ENCODE data around the gene NEK9. TPM values are rescaled to one million over a fixed set of nuclear protein-coding genes. Genes with fewer than 3 reads are reported as not detected.
"Not testable (repeated sequence)": the region's sequence is repeated elsewhere in the genome, so short reads cannot be mapped to it uniquely, and the experiment has no call there.

NEK9 gene
- total RNA-seq, 1 experiment from 2014 or later = 29.6 TPM

GRCh38 chr14:75128596-75128990, 1.7 kb upstream of the NEK9 start:
- BruUV-seq (replicated peaks) = no TSS peak
- POLR2A ChIA-PET (ENCODE audit: unreplicated experiment) = no interaction called here

DNA sequence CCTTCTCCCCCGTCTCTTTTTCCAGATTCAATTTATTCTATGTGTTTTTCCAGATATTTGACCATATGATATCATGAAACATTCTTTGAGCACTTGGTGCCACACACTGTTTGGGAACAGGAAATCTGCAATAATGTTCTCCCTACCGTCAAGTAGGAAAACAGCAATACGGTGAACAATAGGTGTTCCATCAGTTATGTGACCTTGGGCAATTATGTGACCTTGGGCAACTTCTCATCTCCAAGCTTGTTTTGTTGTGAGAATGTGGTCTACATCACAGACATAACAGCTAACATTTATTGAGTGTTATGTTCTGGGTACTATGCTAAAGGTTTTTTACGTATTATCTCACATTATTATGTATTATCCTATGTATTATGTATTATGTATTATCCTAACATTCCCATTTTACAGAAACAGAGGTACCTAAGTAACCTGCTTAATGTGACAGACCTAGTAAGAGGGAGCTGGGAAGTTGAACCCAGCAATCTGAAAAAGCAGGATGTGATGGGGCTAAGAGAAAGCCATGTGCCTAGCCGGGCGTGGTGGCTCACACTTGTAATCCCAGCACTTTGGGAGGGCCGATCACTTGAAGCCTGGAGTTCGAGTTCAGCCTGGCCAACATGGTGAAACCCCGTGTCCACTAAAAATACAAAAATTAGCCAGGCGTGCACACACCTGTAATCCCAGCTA, 1.2 kb upstream of the NEK9 start:
- no peak overlapping the region for H3K4me3 ChIP-seq (ENCODE audit: low read length)
- no peaks in the 10 kb centered on the region for H4K20me1 ChIP-seq (ENCODE audit: low read length)
- DNase-seq (no peak), ATAC-seq (no peak)
- H3K9me2 ChIP-seq (replicated peaks; ENCODE audit: low read length) = no peaks in the 10 kb centered on the region
- H3K27ac ChIP-seq (ENCODE audit: low read length) = no peak overlapping the region
- H3K4me2 ChIP-seq (ENCODE audit: low read length) = peak overlapping the region; percentile 89
- no peaks in the 10 kb centered on the region for H3K27me3 ChIP-seq (ENCODE audit: low read length)
- H3K36me3 ChIP-seq (ENCODE audit: low read depth, low read length) = peaks cover 3% of the 10 kb centered on the region
- POLR2A ChIA-PET (ENCODE audit: unreplicated experiment) = no interaction called here
- H3K9me3 ChIP-seq (ENCODE audit: low read length) = no peaks in the 10 kb centered on the region
- TF ChIP-seq EZH2 (IDR thresholded peaks at IDR 0.05; ENCODE audit: low read length, unreplicated experiment) (no peak), EZH2phosphoT487 (IDR thresholded peaks at IDR 0.05; ENCODE audit: borderline replicate concordance, low read length) (no peak)
- TF ChIP-seq, protein P1, sequence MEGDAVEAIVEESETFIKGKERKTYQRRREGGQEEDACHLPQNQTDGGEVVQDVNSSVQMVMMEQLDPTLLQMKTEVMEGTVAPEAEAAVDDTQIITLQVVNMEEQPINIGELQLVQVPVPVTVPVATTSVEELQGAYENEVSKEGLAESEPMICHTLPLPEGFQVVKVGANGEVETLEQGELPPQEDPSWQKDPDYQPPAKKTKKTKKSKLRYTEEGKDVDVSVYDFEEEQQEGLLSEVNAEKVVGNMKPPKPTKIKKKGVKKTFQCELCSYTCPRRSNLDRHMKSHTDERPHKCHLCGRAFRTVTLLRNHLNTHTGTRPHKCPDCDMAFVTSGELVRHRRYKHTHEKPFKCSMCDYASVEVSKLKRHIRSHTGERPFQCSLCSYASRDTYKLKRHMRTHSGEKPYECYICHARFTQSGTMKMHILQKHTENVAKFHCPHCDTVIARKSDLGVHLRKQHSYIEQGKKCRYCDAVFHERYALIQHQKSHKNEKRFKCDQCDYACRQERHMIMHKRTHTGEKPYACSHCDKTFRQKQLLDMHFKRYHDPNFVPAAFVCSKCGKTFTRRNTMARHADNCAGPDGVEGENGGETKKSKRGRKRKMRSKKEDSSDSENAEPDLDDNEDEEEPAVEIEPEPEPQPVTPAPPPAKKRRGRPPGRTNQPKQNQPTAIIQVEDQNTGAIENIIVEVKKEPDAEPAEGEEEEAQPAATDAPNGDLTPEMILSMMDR (conservative IDR thresholded peaks at IDR 0.05; ENCODE audit: low read depth, low read length) = no peak
- CTCF ChIA-PET = no interaction called here
- no peak overlapping the region; the same call in 1 of the 2 replicates for H3K9ac ChIP-seq (ENCODE audit: low read length)
- no TSS peak for BruUV-seq (replicated peaks)
- H2AFZ ChIP-seq (ENCODE audit: low read length) = no peak overlapping the region
- intact Hi-C loops (cut with micrococcal nuclease) = no loop called here
- peaks cover 22% of the 10 kb centered on the region for H3K79me2 ChIP-seq (ENCODE audit: low read length)
- no peaks in the 10 kb centered on the region for H3F3A ChIP-seq (ENCODE audit: low read length, unreplicated experiment)
- H3K4me1 ChIP-seq (ENCODE audit: insufficient read depth, low read length) = peaks cover 33% of the 10 kb centered on the region

More at GRCh38 chr14:75128596-75128990, 1.7 kb upstream of the NEK9 start:
- H3K4me2 ChIP-seq (ENCODE audit: low read length) = no peak overlapping the region
- TF ChIP-seq, protein P1 (conservative IDR thresholded peaks at IDR 0.05; ENCODE audit: low read depth, low read length) = no peak
- TF ChIP-seq EZH2 (IDR thresholded peaks at IDR 0.05; ENCODE audit: low read length, unreplicated experiment) = no peak
- no peak for TF ChIP-seq EZH2phosphoT487 (IDR thresholded peaks at IDR 0.05; ENCODE audit: borderline replicate concordance, low read length)
- DNase-seq (no peak), ATAC-seq (no peak)
- H3K9me3 ChIP-seq (ENCODE audit: low read length) = no peaks in the 10 kb centered on the region
- H3K4me1 ChIP-seq (ENCODE audit: insufficient read depth, low read length) = peaks cover 31% of the 10 kb centered on the region
- H3K27me3 ChIP-seq (ENCODE audit: low read length) = no peaks in the 10 kb centered on the region
- CTCF ChIA-PET = no interaction called here
- no peak overlapping the region for H3K9ac ChIP-seq (ENCODE audit: low read length)
- no peak overlapping the region for H3K4me3 ChIP-seq (ENCODE audit: low read length)
- intact Hi-C loops (cut with micrococcal nuclease) = no loop called here
- peaks cover 8% of the 10 kb centered on the region for H3K36me3 ChIP-seq (ENCODE audit: low read depth, low read length)
- H3K79me2 ChIP-seq (ENCODE audit: low read length) = peaks cover 22% of the 10 kb centered on the region
- no peak overlapping the region for H3K27ac ChIP-seq (ENCODE audit: low read length)
- H2AFZ ChIP-seq (ENCODE audit: low read length) = no peak overlapping the region
- no peaks in the 10 kb centered on the region for H3F3A ChIP-seq (ENCODE audit: low read length, unreplicated experiment)
- H3K9me2 ChIP-seq (replicated peaks; ENCODE audit: low read length) = no peaks in the 10 kb centered on the region
- no peaks in the 10 kb centered on the region for H4K20me1 ChIP-seq (ENCODE audit: low read length)

DNA sequence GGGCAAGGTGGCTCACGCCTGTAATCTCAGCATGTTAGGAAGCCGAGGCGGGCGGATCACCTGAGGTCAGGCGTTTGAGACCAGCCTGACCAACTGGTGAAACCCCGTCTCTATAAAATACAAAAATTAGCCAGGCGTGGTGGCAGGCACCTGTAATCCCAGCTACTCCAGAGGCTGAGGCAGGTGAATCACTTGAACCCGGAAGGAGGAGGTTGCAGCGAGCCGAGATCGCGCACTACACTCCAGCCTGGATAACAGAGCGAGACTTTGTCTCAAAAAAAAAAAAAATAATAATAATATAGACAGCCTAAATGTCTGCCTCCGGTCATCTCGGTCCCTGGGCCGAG, 599 bp upstream of the NEK9 start:
- ATAC-seq; BruUV-seq (replicated peaks); H3K36me3 ChIP-seq (ENCODE audit: low read depth, low read length); H3K27me3 ChIP-seq (ENCODE audit: low read length); H3K9me2 ChIP-seq (replicated peaks; ENCODE audit: low read length); H3K9me3 ChIP-seq (ENCODE audit: low read length); DNase-seq; H4K20me1 ChIP-seq (ENCODE audit: low read length); intact Hi-C loops (cut with micrococcal nuclease); H3F3A ChIP-seq (ENCODE audit: low read length, unreplicated experiment): not testable (repeated sequence)
- Histone ChIP-seq H3K4me3 (ENCODE audit: low read length) (peak overlapping the region; percentile 82), H3K9ac (ENCODE audit: low read length) (peak overlapping the region; percentile 93), H3K27ac (ENCODE audit: low read length) (peak overlapping the region; percentile 51), H3K79me2 (ENCODE audit: low read length) (peaks cover 22% of the 10 kb centered on the region), H3K4me1 (ENCODE audit: insufficient read depth, low read length) (peaks cover 33% of the 10 kb centered on the region), H3K4me2 (ENCODE audit: low read length) (peak overlapping the region; percentile 89), H2AFZ (ENCODE audit: low read length) (peak overlapping the region; percentile 99)
- ChIA-PET POLR2A (ENCODE audit: unreplicated experiment) (interaction anchor here (0.6 kb wide), 1 partner anchor 242 kb away, joined by 4 read pairs; no protein-coding TSS in a partner anchor), CTCF (interaction anchor here (0.6 to 1.0 kb wide), 2 partner anchors 26 to 176 kb away, joined by 3 to 4 read pairs; no protein-coding TSS in a partner anchor)
